ACC112 (cell line): ENCODE results near the gene STAT4.
A peak's percentile ranks its signal among the peaks of the same experiment; 100 is the strongest.

Experiments used
- H2AFZ ChIP-seq: fragments of 200-600 bp; sonication (generic); one replicate; pipeline ENCODE4 v1.6.0; 2017; ENCODE audit warnings: antibody characterized with exemption, low read length; ENCODE audit not compliant: unreplicated experiment
- H3K27ac ChIP-seq: fragments of 200-600 bp; sonication (generic); 2 replicates; pipeline ENCODE4 v1.5.1; 2014; ENCODE audit warnings: low read depth, mild to moderate bottlenecking, antibody characterized with exemption, low read length, moderate library complexity
- H3K27me3 ChIP-seq: fragments of 200-600 bp; sonication (generic); 2 replicates; pipeline ENCODE4 v1.6.1; 2014; ENCODE audit warnings: mild to moderate bottlenecking, antibody characterized with exemption, low read length, moderate library complexity, mixed read lengths; ENCODE audit not compliant: insufficient read depth
- H3K36me3 ChIP-seq: fragments of 200-600 bp; sonication (generic); 2 replicates; pipeline ENCODE4 v1.6.1; 2016; ENCODE audit warnings: mild to moderate bottlenecking, antibody characterized with exemption, low read length, moderate library complexity, mixed read lengths; ENCODE audit not compliant: insufficient read depth
- H3K4me1 ChIP-seq: fragments of 200-600 bp; sonication (generic); one replicate; pipeline ENCODE4 v1.6.1; 2016; ENCODE audit warnings: low read length, mixed read lengths; ENCODE audit not compliant: insufficient read depth, unreplicated experiment, control insufficient read depth
- H3K4me3 ChIP-seq: fragments of 200-600 bp; sonication (generic); 2 replicates; pipeline ENCODE4 v1.5.1; 2014; ENCODE audit warnings: mild to moderate bottlenecking, low read depth, low read length
- H3K79me2 ChIP-seq: fragments of 200-600 bp; sonication (generic); one replicate; pipeline ENCODE4 v1.6.0; 2016; ENCODE audit warnings: low read length; ENCODE audit not compliant: control insufficient read depth, unreplicated experiment, insufficient read depth

STAT4 gene

DNA sequence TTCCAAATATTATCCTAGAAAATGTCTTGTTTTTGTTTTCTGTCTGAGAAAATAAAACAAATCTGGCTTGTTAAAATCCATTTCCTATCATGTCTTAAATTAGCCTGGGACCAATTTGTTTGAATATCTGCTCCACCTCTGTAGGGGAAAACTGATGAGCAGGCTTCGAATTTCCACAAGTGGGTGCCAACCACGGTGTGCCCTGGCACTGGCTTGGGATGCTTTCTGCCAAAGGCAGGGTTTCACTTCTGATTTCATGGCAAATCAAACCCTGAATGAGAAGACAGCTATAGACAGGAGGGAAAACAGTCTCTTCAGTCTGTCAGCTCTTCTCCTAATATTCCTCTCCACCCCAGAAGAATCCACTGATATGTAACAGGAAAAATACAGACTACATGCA, 33.7 kb upstream of the STAT4 start:
- peak overlapping the region; percentile 38 for H2AFZ ChIP-seq
- no peaks in the 10 kb centered on the region for H3K36me3 ChIP-seq
- H3K4me1 ChIP-seq, result peaks cover 19% of the 10 kb centered on the region
- H3K27ac ChIP-seq, result no peak overlapping the region
- no peak overlapping the region for H3K4me3 ChIP-seq
- no peaks in the 10 kb centered on the region for H3K79me2 ChIP-seq
- no peaks in the 10 kb centered on the region for H3K27me3 ChIP-seq

DNA sequence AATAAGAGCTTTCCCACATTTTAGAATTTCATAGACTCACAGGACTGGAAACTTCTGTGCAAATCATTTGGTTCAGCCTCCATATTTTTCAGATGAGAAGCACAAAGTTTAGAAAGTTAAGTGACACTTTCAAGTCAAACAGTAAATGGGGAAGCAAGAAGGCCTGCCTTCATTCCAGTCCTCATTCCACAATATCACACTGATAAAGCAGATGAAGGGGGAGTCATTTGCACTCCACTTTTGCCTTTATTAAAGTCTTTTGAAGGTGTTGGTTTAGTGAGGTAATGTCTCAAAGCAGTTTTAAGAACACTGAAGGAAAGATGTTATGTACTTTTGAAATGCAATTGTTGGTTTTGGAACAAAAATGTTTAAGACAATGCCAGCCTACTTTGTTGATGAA, 32.7 kb upstream of the STAT4 start:
- Histone ChIP-seq H3K36me3 (no peaks in the 10 kb centered on the region), H3K79me2 (no peaks in the 10 kb centered on the region), H3K27ac (no peak overlapping the region), H3K4me3 (no peak overlapping the region), H3K4me1 (peaks cover 25% of the 10 kb centered on the region), H2AFZ (no peak overlapping the region), H3K27me3 (no peaks in the 10 kb centered on the region)

DNA sequence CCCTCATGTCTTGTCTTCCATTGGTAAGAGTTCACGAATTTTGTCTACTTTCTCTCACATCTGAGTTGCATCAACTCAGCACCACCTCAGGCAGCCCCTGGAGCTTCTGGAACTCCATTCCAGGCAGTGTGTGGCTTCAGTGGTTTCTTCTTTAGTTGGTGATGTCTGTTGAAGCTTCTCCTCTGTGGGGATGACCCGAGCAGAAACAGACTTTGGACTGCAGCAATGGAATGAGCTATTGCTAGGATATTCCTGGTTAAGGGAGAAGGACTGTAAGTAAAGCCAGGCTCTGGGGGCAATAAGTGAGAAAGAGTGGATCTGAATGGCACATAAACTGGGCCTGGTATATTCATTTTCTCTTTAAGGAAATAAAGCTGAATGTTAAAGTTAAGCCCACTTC, 32.3 kb upstream of the STAT4 start:
- Histone ChIP-seq H3K4me3 (no peak overlapping the region), H3K36me3 (no peaks in the 10 kb centered on the region), H2AFZ (no peak overlapping the region), H3K4me1 (peaks cover 30% of the 10 kb centered on the region), H3K27me3 (no peaks in the 10 kb centered on the region), H3K79me2 (no peaks in the 10 kb centered on the region), H3K27ac (no peak overlapping the region)

DNA sequence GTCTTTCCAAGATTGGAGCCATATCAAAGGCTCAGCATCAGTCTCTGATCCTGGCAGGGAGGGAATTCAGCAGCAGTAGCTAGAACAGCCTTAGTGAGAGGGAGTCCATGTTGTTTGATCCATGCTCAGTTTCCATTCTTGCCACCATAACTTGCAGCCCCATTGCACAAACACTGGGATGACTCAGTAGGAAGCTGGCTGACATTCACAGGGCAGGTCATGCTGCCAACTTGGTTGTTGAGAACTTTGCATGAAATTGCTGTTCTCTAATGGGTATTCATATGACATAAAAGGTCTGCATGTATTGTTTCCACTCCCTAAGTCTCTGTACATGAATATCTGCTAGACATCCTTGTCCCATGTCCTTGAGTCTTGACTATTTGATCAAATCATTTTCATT, 29.9 kb upstream of the STAT4 start:
- peaks cover 38% of the 10 kb centered on the region for H3K4me1 ChIP-seq
- no peaks in the 10 kb centered on the region for H3K79me2 ChIP-seq
- H2AFZ ChIP-seq, result no peak overlapping the region
- no peaks in the 10 kb centered on the region for H3K36me3 ChIP-seq
- H3K27me3 ChIP-seq, result no peaks in the 10 kb centered on the region
- no peak overlapping the region for H3K4me3 ChIP-seq
- peak overlapping the region; percentile 30; the same call in 1 of the 2 replicates for H3K27ac ChIP-seq

DNA sequence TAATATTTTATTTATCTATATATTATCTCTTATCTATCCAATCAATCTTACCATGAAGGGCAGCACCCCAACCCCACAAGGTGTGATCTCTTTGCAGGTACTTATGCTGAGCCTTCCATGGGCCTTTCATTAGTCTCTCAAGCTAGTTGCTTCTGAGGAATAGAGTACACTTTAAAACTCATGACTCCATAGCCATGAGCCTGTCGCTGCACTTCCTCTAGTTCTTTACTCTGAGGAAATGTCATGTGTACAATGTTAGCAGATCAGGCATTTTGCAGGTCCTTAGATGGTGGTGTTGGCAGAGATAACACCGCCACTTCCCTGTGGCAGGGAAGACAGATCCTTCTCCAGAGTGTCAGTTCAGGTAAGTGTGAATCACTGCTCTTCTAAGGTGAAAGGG, 29.5 kb upstream of the STAT4 start:
- Histone ChIP-seq H3K4me3 (no peak overlapping the region), H3K4me1 (peaks cover 38% of the 10 kb centered on the region), H3K36me3 (no peaks in the 10 kb centered on the region), H3K27me3 (no peaks in the 10 kb centered on the region), H3K27ac (peak overlapping the region; percentile 30; the same call in 1 of the 2 replicates), H2AFZ (no peak overlapping the region), H3K79me2 (no peaks in the 10 kb centered on the region)

DNA sequence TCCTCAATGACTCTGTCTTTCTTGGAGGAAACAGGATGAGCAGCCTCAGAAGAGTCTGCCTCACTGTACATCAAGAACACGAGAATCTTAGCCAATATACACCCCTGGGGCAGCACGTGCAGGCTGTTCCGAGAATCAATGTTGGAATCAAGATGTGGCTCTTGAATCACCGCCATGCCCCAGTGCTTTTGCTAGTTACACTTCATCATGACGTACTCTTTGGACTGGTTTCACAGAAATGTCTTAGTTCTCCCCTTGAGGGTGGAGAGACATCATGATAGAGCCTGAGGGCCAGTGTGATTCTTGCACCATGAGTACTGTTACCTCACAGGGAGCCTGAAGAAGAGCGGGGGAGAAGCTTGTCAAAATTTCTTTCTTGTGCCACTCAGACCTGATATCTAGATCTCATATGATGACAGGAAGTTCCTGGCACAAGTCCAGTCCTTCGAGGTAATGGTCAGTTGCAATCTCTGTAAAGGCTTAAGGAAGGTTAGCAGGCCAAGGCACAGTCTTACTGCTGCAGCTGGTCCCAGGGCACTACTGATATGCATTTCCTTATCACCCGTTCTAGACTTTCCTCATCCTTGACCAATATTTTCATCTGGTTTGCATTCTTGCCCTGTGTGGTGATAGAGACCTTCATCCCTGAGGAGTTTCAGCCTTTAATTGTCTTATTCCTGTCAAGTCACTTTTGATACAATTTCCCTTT, 28.2 kb upstream of the STAT4 start:
- H2AFZ ChIP-seq, result no peak overlapping the region
- no peaks in the 10 kb centered on the region for H3K36me3 ChIP-seq
- H3K27ac ChIP-seq, result peak overlapping the region; percentile 58
- peaks cover 43% of the 10 kb centered on the region for H3K4me1 ChIP-seq
- H3K79me2 ChIP-seq, result no peaks in the 10 kb centered on the region
- no peak overlapping the region for H3K4me3 ChIP-seq
- H3K27me3 ChIP-seq, result no peaks in the 10 kb centered on the region

DNA sequence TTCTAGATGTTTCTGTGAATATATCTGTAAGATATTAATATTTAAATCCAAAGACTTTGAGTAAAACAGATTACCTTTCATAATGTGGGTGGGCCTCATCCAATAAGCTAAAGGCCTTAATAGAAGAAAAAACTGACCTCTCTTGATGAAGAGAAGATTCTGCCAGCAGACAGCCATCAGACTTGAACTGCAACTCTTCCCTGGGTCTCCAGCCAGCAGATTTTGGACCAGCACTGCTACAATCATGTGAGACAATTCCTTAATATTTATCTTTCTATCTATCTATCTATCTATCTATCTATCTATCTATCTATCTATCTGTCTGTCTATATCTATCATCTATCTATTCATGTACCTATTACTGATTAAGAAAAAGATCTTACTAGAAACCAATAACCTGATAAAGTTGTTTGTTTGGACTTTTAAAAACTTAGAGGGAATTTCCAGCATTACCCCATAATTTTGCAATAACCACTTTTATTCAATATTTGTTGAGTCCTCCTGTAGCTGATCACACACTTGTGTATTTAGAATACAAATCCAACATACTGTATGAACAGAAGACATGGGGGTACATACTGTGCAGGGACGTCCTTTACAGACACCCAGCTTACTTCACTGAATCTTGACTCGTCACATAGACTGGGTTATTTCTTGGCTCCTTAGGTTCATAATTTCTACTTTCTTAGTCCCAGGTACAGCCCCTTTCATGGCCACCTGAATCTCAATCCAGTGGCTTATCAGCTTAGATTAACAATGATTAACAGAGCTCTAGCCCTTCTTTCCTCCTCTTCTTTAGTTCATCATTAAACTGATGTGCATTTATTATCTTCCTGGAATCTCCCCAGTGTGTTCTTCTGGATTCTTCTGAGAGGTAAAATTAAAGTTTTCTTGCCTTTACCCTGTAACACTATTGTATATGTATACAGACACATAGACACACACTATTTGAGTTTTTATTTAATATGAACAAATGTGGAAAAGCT, 27.2 kb upstream of the STAT4 start:
- Histone ChIP-seq H3K27ac (peak overlapping the region; percentile 58), H3K79me2 (no peaks in the 10 kb centered on the region), H2AFZ (no peak overlapping the region), H3K4me1 (peaks cover 52% of the 10 kb centered on the region), H3K27me3 (no peaks in the 10 kb centered on the region), H3K4me3 (no peak overlapping the region), H3K36me3 (no peaks in the 10 kb centered on the region)

DNA sequence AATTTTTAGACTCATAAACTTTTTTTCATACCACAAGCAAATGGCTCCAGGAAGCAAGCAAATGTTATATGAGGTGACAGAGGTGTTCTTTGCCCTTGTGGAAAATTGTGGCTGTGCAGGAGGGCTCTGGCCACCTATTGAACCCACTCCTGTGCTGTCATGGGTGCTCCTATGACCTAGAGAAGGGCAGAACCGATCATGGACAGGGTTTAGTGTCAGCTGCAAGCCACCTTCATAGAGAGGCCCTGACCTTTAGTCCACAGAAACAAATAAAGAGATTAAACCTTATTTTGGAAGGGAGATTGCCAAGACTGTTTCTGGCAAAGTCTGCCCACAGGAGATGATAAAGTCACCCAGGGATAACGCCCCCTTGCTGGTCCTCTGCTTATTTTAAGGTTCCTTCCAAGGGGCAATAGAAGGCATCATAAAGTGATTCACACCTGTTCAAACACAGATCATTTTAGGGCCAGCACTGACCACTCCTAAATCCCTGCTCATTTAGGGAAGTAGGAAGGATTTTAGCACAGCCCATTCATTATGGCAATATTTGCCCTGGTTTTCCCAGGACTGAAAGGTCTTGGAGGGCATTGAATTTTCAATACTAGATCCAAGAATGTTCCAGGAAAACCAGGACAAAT, 26.1 kb upstream of the STAT4 start:
- no peaks in the 10 kb centered on the region for H3K79me2 ChIP-seq
- H3K36me3 ChIP-seq, result no peaks in the 10 kb centered on the region
- H3K27ac ChIP-seq, result no peak overlapping the region
- H3K27me3 ChIP-seq, result no peaks in the 10 kb centered on the region
- H3K4me1 ChIP-seq, result peaks cover 61% of the 10 kb centered on the region
- no peak overlapping the region for H3K4me3 ChIP-seq
- H2AFZ ChIP-seq, result no peak overlapping the region

DNA sequence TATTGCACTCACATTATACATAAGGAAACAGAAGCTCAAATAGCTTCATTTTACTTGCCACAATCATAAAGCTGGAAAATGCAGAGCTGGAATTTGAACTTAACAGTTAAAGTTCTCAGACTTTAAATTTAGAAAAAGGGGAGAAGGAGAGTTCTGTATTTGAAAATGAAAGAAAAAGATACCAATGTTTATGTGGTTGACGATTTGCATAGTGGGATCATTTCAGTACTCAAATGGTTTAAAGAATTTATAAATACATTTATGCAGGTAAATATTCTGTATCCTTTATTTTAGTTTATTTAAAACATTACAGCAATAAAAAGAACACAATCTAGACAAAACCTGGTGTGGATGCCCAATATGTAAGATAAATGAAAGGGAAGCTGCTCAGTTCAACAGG, 25.5 kb upstream of the STAT4 start:
- H3K27me3 ChIP-seq, result no peaks in the 10 kb centered on the region
- H3K79me2 ChIP-seq, result no peaks in the 10 kb centered on the region
- no peak overlapping the region for H3K4me3 ChIP-seq
- H3K4me1 ChIP-seq, result peaks cover 65% of the 10 kb centered on the region
- no peak overlapping the region for H2AFZ ChIP-seq
- H3K36me3 ChIP-seq, result no peaks in the 10 kb centered on the region
- no peak overlapping the region for H3K27ac ChIP-seq

DNA sequence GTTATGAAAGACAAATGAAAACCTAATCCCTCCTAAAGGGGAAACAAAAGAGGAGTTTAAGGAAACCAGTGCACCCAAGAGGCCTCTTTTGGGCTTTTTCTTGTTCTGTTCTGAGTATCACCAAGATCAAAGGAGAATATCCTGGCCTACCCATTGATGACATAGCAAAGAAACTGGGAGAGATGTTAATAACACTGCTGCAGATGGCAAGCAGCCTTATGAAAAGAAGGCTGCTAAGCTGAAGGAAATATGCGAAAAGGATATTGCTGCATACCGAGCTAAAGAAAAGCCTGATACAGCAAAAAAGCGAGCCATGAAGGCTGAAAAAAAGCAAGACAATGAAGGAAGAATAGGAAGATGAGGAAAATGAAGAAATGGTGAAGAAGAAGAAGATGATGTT, 23.6 kb upstream of the STAT4 start:
- Histone ChIP-seq H3K27ac (no peak overlapping the region), H3K79me2 (no peaks in the 10 kb centered on the region), H3K4me3 (no peak overlapping the region), H2AFZ (no peak overlapping the region), H3K36me3 (no peaks in the 10 kb centered on the region), H3K27me3 (no peaks in the 10 kb centered on the region), H3K4me1 (peaks cover 65% of the 10 kb centered on the region)
